Neuron (in vitro differentiated cells): ENCODE results near the gene COMT.

ENCODE experiments used
- H2AFZ ChIP-seq: one replicate; pipeline ENCODE4 v1.6.1; 2013; ENCODE audit warnings: low read depth, mild to moderate bottlenecking, inconsistent platforms, low read length, moderate library complexity
- H3K27me3 ChIP-seq: one replicate; pipeline ENCODE4 v1.6.1; 2013; ENCODE audit warnings: low read length; ENCODE audit not compliant: insufficient read depth
- H3K36me3 ChIP-seq: one replicate; pipeline ENCODE4 v1.6.1; 2013; ENCODE audit warnings: low read length; ENCODE audit not compliant: insufficient read depth
- H3K4me1 ChIP-seq: one replicate; pipeline ENCODE4 v1.6.1; 2013; ENCODE audit warnings: low read length; ENCODE audit not compliant: insufficient read depth
- H3K4me3 ChIP-seq: 2 replicates; pipeline ENCODE4 v1.5.1; 2013; ENCODE audit warnings: mild to moderate bottlenecking, low read length, moderate library complexity
- H3K9me3 ChIP-seq: one replicate; pipeline ENCODE4 v1.6.1; 2013; ENCODE audit warnings: low read length

Gene COMT

DNA sequence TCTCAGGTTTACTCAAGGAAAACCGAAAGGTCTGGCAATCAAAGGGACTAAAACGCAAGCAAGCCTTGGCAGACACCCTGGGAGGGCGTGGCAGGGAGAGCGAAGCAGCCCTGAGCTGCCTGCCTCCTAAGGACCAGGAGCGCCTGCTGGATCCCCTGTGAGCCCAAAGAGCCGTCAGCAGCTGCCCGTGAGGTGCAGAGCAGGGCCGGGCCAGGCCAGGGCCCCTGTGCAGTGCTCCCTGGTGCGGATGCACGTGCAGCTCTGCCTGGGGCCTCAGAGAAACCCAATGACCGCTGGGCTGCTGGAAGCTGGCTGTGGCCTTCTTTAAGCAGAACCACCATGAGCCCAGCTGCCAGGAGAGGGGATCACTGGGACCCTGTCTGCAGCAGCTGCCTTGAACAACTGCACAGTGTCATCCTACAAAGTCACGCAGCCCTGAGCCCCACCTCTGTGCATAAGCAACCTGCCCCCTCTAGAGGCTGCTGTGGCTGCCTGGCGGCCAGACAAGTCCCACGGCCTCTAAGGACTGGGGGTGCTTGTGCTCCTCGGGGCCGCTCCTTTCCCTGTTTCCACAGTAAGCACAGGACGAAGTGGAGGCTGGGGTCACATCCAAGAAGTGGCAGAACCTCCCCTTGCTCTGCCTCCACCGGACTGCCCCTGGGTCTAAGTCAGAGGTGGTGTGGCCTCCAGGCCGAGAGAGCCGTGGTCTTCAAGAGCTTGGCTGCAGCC is 29.1 kb upstream of the COMT start:
- H3K9me3 ChIP-seq = peaks cover 3% of the 10 kb centered on the region
- H3K4me3 ChIP-seq = no peak overlapping the region
- H2AFZ ChIP-seq = no peak overlapping the region
- peaks cover 15% of the 10 kb centered on the region for H3K27me3 ChIP-seq
- H3K4me1 ChIP-seq = peaks cover 2% of the 10 kb centered on the region
- H3K36me3 ChIP-seq = no peaks in the 10 kb centered on the region

DNA sequence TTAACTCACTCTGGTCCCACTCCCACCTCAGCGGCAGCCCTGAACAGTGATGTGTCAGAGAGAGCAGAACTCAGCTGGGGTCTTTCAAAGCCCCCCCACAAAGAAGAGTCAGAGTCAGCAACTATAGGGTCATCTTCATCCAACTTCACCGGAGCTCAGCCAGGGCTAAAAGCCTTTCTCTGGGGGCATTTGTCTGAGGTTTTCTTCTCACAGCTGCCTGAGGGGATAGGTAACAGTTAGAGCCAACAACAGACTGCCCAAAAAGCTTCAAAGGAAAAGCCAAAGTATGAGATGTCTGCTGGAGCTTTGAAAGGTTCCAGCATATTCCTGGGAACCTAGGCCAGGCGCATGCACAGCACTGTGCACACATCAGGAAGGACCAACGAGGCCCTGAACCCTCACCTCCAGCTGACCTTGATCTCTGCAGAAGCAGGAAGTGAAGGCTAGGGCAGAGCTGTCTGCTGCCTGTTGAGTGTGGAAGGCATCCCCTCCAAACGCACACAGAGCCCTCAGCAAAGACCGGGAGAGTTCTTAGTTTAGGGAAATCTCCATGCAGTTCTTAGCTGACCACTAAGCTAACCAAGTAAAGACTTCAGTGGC is 28.1 kb upstream of the COMT start:
- no peak overlapping the region for H2AFZ ChIP-seq
- H3K4me3 ChIP-seq = no peak overlapping the region
- H3K4me1 ChIP-seq = peaks cover 2% of the 10 kb centered on the region
- H3K27me3 ChIP-seq = peaks cover 23% of the 10 kb centered on the region
- no peaks in the 10 kb centered on the region for H3K36me3 ChIP-seq
- peaks cover 3% of the 10 kb centered on the region for H3K9me3 ChIP-seq

DNA sequence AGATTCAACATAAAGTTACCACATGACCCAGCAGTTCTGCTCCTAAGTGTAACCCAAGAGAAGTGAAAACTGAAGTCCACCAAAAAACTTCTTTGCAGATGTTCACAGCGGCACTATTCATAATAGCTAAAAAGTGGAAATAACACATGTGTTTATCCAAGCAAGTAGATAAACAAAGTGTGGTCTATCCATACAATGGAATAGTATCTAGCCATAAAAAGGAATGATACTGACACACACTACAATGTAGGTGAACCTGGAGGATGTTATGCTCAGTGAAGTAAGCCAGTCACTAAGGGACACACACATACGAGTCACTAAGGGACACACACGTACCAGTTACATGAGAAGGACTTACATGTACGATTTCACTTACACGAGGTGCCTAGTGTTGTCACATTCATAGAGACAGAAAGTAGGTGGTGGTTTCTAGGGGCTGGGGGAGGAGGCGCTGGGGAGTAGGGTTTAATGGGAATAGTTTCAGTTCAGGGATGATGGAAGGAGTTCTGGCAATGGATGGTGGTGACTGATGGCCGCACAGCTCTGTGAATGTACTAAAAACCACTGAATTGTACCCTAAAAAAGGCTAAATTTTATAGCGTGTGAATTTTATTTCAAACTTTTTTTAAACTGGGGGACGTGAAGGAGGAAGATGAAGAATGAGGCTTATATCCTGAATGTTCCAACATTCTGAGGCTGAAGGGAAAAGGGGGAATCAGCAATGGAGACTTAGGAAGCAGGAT is 27.2 kb upstream of the COMT start:
- Histone ChIP-seq H3K4me3 (no peak overlapping the region), H3K27me3 (peaks cover 23% of the 10 kb centered on the region), H2AFZ (no peak overlapping the region), H3K4me1 (no peaks in the 10 kb centered on the region), H3K36me3 (no peaks in the 10 kb centered on the region), H3K9me3 (peaks cover 3% of the 10 kb centered on the region)

DNA sequence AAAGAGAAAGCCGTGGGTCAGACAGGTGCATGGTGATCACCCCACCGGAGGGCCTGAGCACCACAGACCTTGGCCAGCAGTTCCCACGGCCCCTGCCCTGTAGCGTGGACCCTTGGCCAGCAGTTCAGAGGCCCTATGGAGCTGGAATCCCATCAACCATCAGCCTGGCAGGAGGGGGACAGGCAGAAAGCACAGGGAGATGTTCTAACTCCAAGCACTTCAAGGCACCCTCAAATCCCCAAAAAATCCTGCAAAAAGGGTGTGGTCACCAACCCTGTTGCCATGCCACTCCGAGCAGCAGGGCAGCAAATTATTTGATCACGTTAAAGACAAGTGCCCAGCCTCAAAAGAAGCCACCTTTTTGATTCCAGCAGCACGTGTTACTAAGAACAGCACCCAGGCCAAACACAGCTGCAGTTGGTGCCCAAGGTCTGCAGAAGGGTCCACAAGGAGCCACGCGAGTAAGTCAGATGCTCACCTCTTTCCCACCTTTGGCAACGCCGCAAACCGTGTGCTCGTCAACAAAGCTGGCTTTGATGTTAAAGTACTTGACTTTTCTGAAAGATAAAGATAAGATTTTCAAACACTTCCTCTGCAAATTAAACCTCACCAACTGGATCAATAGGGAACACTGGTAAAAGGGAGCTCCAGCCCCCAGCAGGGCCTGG is 26.2 kb upstream of the COMT start:
- Histone ChIP-seq H3K9me3 (peaks cover 3% of the 10 kb centered on the region), H2AFZ (no peak overlapping the region), H3K4me1 (no peaks in the 10 kb centered on the region), H3K4me3 (no peak overlapping the region), H3K27me3 (peaks cover 23% of the 10 kb centered on the region), H3K36me3 (no peaks in the 10 kb centered on the region)

DNA sequence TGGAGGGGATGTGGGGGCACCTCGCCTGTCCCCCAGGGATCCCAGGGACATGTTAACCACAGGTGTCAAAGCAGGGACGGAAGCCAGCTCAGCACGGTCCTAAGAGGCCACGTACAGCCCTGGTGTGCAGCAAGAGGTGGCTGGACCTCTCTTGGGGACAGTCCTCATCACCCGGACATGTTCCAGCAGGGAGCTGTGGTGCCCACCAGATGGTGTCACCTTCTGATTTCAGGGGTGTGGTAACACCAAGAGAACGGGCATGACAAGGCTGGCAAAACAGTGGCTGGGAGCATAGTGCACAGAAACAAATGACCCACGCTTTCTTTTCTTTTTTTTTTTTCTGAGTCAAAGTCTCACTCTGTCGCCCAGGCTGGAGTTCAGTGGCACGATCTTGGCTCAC is 25.6 kb upstream of the COMT start:
- Histone ChIP-seq H2AFZ (no peak overlapping the region), H3K4me1 (no peaks in the 10 kb centered on the region), H3K4me3 (no peak overlapping the region), H3K27me3 (peaks cover 23% of the 10 kb centered on the region), H3K9me3 (peaks cover 3% of the 10 kb centered on the region), H3K36me3 (no peaks in the 10 kb centered on the region)

DNA sequence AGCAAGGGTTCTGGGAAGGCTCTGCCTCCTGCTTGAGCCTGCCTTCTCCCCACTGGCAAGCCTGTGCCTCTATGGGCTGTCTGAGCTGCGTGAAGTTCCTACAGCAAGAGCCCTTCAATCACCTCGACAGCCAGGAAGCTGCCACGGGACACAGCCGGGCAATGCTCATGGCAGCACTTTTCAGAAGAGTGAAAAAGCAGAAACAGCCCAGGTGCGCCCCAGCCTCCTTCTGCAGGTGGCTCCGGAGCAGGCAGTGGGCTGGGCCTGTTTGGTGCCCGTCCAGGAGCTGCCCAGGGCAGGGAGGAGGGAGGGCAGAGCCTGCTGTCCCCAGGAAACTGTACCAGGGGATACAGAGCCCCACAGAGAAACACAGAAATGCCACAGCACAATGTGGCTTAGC is 24.6 kb upstream of the COMT start:
- H3K27me3 ChIP-seq = peaks cover 23% of the 10 kb centered on the region
- no peaks in the 10 kb centered on the region for H3K4me1 ChIP-seq
- H3K9me3 ChIP-seq = peaks cover 3% of the 10 kb centered on the region
- no peak overlapping the region for H3K4me3 ChIP-seq
- H3K36me3 ChIP-seq = no peaks in the 10 kb centered on the region
- H2AFZ ChIP-seq = no peak overlapping the region

DNA sequence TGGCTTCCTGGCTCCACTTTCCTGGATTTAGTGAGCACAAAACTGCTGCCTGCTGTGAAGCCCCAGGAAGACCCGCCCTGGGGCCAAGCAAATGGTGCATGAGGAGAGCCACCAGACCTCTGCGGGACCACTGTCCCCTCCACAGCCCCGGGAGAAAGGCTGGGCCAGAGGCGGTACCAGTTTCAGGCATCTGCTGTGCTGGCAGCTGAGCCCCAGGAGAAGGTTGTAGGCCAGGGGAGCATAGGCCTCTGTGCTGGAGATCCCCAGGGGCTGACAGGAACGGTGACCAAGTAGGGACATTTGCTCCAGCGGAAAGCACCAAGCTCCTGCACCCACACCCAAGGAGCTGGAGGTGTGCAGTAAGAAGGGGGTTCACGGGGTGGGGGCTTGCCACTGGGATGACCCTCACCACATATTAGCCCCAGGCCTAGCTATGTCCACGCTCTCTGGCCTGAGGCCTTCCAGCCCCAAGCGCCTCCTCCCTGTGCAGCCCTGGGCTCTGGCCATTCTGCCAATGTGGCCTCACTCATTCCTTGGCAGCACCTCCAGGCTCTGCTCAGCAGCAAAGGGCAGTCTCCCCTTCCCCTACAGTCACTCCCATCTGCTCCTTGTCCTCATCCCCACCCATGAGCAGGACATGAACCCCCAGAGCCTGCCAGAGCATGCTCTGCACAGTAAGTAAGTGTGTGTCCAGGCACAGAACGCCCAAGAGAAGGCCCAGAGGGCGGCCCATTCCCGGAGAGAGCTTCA is 24.0 kb upstream of the COMT start:
- Histone ChIP-seq H3K27me3 (peaks cover 25% of the 10 kb centered on the region), H3K4me3 (no peak overlapping the region), H3K9me3 (peaks cover 3% of the 10 kb centered on the region), H2AFZ (no peak overlapping the region), H3K36me3 (no peaks in the 10 kb centered on the region), H3K4me1 (no peaks in the 10 kb centered on the region)

DNA sequence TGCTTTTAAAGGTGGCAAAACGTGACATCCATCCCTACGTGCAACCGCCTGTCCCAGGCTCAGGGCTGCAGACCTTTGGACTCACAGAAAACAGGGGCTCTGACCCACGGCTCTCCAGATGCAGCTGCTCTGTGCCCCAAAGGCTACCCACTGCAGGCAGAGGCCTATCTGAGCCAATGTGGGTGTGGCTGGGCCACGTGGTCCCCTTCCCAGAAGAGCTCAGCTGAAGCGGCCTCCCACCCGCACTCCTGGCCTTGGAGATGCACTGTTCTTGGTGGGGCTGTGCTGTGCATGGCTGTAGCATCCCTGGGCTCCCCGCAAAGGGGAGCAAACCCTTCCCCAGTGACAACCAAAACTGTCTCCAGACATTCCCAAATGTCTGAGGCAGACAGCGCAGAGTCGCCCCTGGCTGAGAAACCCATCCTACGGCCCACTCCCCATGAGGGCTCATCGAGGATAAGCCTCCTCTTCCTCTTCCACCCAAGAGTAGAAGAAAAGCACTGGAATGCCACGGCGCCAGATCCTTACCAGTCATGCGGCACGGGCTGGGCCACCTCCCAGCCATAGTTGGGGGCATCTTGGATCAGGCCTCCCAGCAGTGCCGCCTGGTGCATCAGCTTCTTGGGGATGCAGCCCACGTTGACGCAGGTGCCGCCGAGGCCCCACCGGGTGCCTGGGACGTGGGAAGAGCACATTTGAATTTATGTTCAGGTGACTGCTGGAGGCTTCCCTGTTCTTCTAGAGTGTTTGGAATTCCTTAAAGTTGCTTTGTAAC is 23.1 kb upstream of the COMT start:
- Histone ChIP-seq H3K36me3 (no peaks in the 10 kb centered on the region), H2AFZ (no peak overlapping the region), H3K27me3 (peaks cover 25% of the 10 kb centered on the region), H3K4me1 (no peaks in the 10 kb centered on the region), H3K4me3 (no peak overlapping the region), H3K9me3 (peaks cover 2% of the 10 kb centered on the region)

DNA sequence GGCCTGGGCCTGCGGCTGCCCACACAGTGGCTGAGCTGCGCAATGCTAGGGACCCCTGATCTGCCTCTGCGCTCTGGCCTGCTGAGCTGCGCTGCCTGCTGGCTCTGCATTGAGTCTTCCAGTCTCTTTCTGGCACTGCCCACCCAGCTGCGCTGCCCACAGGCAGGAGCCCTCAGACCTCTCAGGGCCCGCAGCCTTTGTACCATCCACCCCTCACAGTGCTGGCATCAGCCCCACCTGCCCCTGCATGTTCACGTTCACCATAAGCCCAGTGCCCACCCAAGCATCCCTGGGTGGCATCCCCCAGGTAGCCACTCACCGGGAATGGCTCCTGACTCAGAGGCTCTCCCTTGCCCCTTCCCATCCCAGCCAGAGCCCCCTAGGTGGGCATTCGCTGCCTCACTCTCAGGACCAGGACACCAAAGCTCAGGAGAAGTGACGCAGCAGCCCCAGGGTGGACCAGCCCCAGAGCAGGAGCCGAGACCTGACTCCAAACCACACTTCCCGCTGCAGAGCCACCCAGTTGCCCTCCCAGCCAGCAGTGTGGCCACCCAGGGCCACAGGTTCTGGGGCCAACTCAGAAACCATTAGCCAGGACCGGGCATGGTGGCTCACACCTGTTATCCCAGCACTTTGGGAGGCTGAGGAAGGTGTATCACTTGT is 21.7 kb upstream of the COMT start:
- Histone ChIP-seq H3K27me3 (peaks cover 27% of the 10 kb centered on the region), H3K9me3 (no peaks in the 10 kb centered on the region), H3K4me3 (no peak overlapping the region), H3K4me1 (no peaks in the 10 kb centered on the region), H2AFZ (no peak overlapping the region), H3K36me3 (no peaks in the 10 kb centered on the region)

DNA sequence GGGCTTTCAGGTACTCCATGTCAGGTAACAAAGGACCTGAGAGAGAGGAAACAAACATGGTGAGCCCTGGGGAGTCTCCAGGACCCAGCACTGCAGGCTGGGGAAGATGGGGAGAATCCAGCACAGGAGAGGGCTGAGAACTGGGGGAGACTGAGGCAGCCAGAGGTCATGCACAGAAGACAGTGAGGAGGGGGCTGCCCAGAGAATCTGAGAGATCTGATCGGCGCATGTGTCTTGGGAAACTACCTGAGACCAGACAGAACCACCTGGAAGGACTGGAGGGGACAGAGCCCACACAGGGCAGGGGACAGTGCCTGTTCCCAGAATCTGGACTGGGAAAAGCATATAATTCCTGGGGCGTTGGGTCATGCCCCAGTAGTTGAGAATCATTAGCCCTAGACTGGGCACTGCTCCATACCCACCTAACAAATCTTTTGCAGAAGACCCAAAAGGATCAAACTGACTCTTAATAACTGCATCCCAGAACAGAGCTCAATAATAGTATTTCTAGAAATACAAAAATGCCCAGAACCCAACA is 20.0 kb upstream of the COMT start:
- H2AFZ ChIP-seq = no peak overlapping the region
- H3K27me3 ChIP-seq = peaks cover 18% of the 10 kb centered on the region
- no peak overlapping the region for H3K4me3 ChIP-seq
- H3K9me3 ChIP-seq = no peaks in the 10 kb centered on the region
- H3K4me1 ChIP-seq = no peaks in the 10 kb centered on the region
- no peaks in the 10 kb centered on the region for H3K36me3 ChIP-seq

DNA sequence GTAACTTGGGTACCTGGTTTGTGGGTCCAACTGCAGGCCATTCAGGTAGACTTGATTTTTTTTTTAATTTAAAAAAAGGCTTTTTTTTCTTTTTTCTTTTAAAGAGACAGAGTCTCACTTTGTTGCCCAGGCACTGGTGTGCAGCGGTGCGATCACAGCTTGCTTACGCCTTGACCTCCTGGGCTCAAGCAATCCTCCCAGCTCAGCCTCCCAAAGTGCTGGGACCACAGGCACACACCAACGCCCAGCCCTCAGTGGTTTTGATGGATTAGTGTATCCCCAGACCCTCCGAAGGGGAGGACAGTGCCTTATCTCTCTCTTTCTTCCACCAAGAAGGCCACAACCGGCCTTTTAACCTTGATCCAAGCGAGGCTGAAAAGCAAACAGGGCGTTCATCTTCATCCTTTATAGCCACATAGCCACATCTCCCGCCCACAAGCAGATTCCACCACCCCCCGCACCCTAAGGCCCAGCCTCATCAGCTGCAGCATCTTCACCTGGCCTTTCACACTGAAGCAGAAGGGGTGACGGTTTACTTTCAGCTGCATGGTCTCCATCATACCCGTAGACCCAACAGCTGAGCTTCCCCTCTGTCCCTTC is 17.6 kb upstream of the COMT start:
- Histone ChIP-seq H3K4me1 (no peaks in the 10 kb centered on the region), H3K36me3 (no peaks in the 10 kb centered on the region), H3K9me3 (no peaks in the 10 kb centered on the region), H2AFZ (no peak overlapping the region), H3K27me3 (peaks cover 4% of the 10 kb centered on the region), H3K4me3 (no peak overlapping the region)
